PC-3 (cell line): Measurements from ENCODE around the gene GLRA2. TPM values are rescaled to one million over a fixed set of nuclear protein-coding genes. Genes with fewer than 3 reads are reported as not detected.

Experiments
- ATAC-seq: fragments of 200-7000 bp; cut with Tn5 transposase; 2 replicates; pipeline ENCODE4 v1.9.1; 2020; ENCODE audit warnings: mild to moderate bottlenecking, moderate library complexity
- BruUV-seq: library from RNA; stranded (reverse); fragments of 400-500 nt; replicated peaks from 2 replicates; lab custom pipeline; 2021; lab: Mats Ljungman, UMichigan
- CTCF ChIA-PET: fragments of 300-600 bp; sonication (Branson Sonifier 250); formaldehyde crosslinking; loops from one replicate; lab custom pipeline; 2022; ENCODE audit warnings: antibody characterized with exemption; lab: Charles Lee
- POLR2A ChIA-PET: fragments of 300-600 bp; sonication (Branson Sonifier 250); formaldehyde crosslinking; loops from one replicate; lab custom pipeline; 2022; ENCODE audit warnings: antibody characterized with exemption; ENCODE audit not compliant: unreplicated experiment; lab: Charles Lee
- DNase-seq: peaks from one replicate; pipeline ENCODE4 v3.0.0-alpha.2; 2015
- H2AFZ ChIP-seq: fragments of 300-600 bp; sonication (generic); 2 replicates; pipeline ENCODE4 v1.6.0; 2016; ENCODE audit warnings: antibody characterized with exemption, low read length
- H3F3A ChIP-seq: fragments of 300-600 bp; sonication (generic); one replicate; pipeline ENCODE4 v1.6.0; 2017; ENCODE audit warnings: antibody characterized with exemption, low read length, control low read depth, mild to moderate bottlenecking; ENCODE audit not compliant: unreplicated experiment
- H3K27ac ChIP-seq: fragments of 300-600 bp; sonication (generic); 2 replicates; pipeline ENCODE4 v1.5.1; 2016; ENCODE audit warnings: mild to moderate bottlenecking, low read length
- H3K27me3 ChIP-seq: fragments of 300-600 bp; sonication (generic); 2 replicates; pipeline ENCODE4 v1.6.1; 2016; ENCODE audit warnings: low read length, mixed read lengths
- H3K36me3 ChIP-seq: fragments of 300-600 bp; sonication (generic); 2 replicates; pipeline ENCODE4 v1.6.1; 2016; ENCODE audit warnings: low read depth, mixed run types, low read length, mixed read lengths
- H3K4me1 ChIP-seq: fragments of 300-600 bp; sonication (generic); 2 replicates; pipeline ENCODE4 v1.5.1; 2016; ENCODE audit warnings: low read length; ENCODE audit not compliant: insufficient read depth
- H3K4me2 ChIP-seq: fragments of 300-600 bp; sonication (generic); 2 replicates; pipeline ENCODE4 v1.6.0; 2016; ENCODE audit warnings: low read length
- H3K4me3 ChIP-seq: fragments of 300-600 bp; sonication (generic); 2 replicates; pipeline ENCODE4 v1.5.1; 2016; ENCODE audit warnings: mild to moderate bottlenecking, low read length, mixed read lengths
- H3K79me2 ChIP-seq: fragments of 300-600 bp; sonication (generic); 2 replicates; pipeline ENCODE4 v1.6.1; 2017; ENCODE audit warnings: low read length, mixed read lengths
- H3K9ac ChIP-seq: fragments of 300-600 bp; sonication (generic); 2 replicates; pipeline ENCODE4 v1.6.0; 2016; ENCODE audit warnings: mild to moderate bottlenecking, low read length
- H3K9me2 ChIP-seq: fragments of 300-600 bp; sonication (generic); replicated peaks from 2 replicates; pipeline ENCODE4 v1.6.1; 2016; ENCODE audit warnings: mixed run types, low read length, mixed read lengths
- H3K9me3 ChIP-seq: fragments of 300-600 bp; sonication (generic); 2 replicates; pipeline ENCODE4 v1.6.1; 2016; ENCODE audit warnings: low read length, mixed read lengths
- H4K20me1 ChIP-seq: fragments of 300-600 bp; sonication (generic); 2 replicates; pipeline ENCODE4 v1.6.1; 2016; ENCODE audit warnings: low read length, mixed read lengths
- EZH2 ChIP-seq: fragments of 300-600 bp; sonication (generic); IDR thresholded peaks from one replicate; pipeline ENCODE4 v1.6.1; 2017; ENCODE audit warnings: antibody characterized with exemption, mild to moderate bottlenecking, low read length; ENCODE audit not compliant: unreplicated experiment
- EZH2phosphoT487 ChIP-seq: fragments of 300-600 bp; sonication (generic); IDR thresholded peaks from 2 replicates; pipeline ENCODE4 v1.6.1; 2018; ENCODE audit warnings: mild to moderate bottlenecking, antibody characterized with exemption, low read length, borderline replicate concordance
- intact Hi-C: fragments of 100-400 bp; cut with micrococcal nuclease; formaldehyde crosslinking; loops from 2 replicates; pipeline ENCODE4 v1.9.0; 2023
- total RNA-seq: library from RNA; depleted of rRNA; stranded (reverse); fragments of >200 nt; gene quantifications from 2 replicates; pipeline ENCODE4 v1.2.3, GENCODE V29; 2014
- TF ChIP-seq, protein P1 (sequence below): fragments of 300-600 bp; sonication (generic); conservative IDR thresholded peaks from 2 replicates; pipeline ENCODE4 v1.5.1; 2017; ENCODE audit warnings: antibody characterized with exemption, low read depth, mild to moderate bottlenecking, low read length

Gene GLRA2
- total RNA-seq, 1 experiment from 2014 or later = not detected

- Histone ChIP-seq H3K27ac (no peak overlapping the region), H4K20me1 (no peaks in the 10 kb centered on the region), H3K9ac (no peak overlapping the region), H3K9me3 (no peaks in the 10 kb centered on the region), H3K4me1 (no peaks in the 10 kb centered on the region), H3K27me3 (no peaks in the 10 kb centered on the region), H3K36me3 (no peaks in the 10 kb centered on the region), H2AFZ (no peak overlapping the region), H3K4me2 (no peak overlapping the region), H3K79me2 (no peaks in the 10 kb centered on the region), H3K4me3 (no peak overlapping the region), H3K9me2 (no peaks in the 10 kb centered on the region), H3F3A (no peaks in the 10 kb centered on the region)
- BruUV-seq = no TSS peak
- DNase-seq (no peak), ATAC-seq (no peak)
- TF ChIP-seq EZH2 (no peak), EZH2phosphoT487 (no peak)
- TF ChIP-seq, protein P1, sequence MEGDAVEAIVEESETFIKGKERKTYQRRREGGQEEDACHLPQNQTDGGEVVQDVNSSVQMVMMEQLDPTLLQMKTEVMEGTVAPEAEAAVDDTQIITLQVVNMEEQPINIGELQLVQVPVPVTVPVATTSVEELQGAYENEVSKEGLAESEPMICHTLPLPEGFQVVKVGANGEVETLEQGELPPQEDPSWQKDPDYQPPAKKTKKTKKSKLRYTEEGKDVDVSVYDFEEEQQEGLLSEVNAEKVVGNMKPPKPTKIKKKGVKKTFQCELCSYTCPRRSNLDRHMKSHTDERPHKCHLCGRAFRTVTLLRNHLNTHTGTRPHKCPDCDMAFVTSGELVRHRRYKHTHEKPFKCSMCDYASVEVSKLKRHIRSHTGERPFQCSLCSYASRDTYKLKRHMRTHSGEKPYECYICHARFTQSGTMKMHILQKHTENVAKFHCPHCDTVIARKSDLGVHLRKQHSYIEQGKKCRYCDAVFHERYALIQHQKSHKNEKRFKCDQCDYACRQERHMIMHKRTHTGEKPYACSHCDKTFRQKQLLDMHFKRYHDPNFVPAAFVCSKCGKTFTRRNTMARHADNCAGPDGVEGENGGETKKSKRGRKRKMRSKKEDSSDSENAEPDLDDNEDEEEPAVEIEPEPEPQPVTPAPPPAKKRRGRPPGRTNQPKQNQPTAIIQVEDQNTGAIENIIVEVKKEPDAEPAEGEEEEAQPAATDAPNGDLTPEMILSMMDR = no peak
- POLR2A ChIA-PET = no interaction called here
- intact Hi-C loops = no loop called here
- CTCF ChIA-PET = no interaction called here
Observed at GRCh38 chrX:14729058-14729457, 199.7 kb downstream of the GLRA2 start.

GRCh38 chrX:14738643-14739042 lies 209.3 kb downstream of the GLRA2 start:
- Histone ChIP-seq H3K4me2 (no peak overlapping the region), H3K36me3 (no peaks in the 10 kb centered on the region), H3K4me3 (no peak overlapping the region), H3K79me2 (no peaks in the 10 kb centered on the region), H3K9me2 (no peaks in the 10 kb centered on the region), H2AFZ (no peak overlapping the region), H3F3A (no peaks in the 10 kb centered on the region), H3K27ac (no peak overlapping the region), H4K20me1 (no peaks in the 10 kb centered on the region), H3K4me1 (no peaks in the 10 kb centered on the region), H3K9me3 (no peaks in the 10 kb centered on the region), H3K9ac (no peak overlapping the region), H3K27me3 (no peaks in the 10 kb centered on the region)
- intact Hi-C loops = no loop called here
- ATAC-seq (no peak), DNase-seq (no peak)
- no TSS peak for BruUV-seq
- CTCF ChIA-PET = no interaction called here
- no peak for TF ChIP-seq EZH2phosphoT487
- no peak for TF ChIP-seq EZH2
- TF ChIP-seq, protein P1 = no peak
- POLR2A ChIA-PET = no interaction called here

DNA sequence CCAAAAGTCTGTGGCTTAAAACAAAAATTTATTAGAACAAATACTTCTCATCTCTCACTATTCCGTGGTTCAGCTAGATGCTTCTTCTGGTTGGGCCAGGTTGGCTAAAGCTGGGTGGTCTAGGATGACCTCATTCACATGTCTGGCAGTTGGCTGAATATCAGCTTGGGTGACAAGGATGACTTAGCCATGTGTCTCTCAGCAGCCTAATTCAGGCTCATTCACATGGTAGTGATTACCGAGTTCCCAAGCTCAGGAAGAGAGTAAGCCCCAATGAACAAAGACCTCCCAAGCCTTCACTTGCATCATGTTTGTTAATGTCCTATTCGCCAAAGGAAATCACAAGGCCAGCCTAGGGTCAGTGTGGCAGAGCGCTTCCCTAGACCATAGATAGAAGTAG lies 224.1 kb downstream of the GLRA2 start:
- no TSS peak for BruUV-seq
- no peaks in the 10 kb centered on the region for H3K4me1 ChIP-seq
- H3F3A ChIP-seq = no peaks in the 10 kb centered on the region
- H3K9me3 ChIP-seq = no peaks in the 10 kb centered on the region
- TF ChIP-seq, protein P1 = no peak
- TF ChIP-seq EZH2 = no peak
- no peak for TF ChIP-seq EZH2phosphoT487
- POLR2A ChIA-PET = no interaction called here
- no peak for DNase-seq
- CTCF ChIA-PET = no interaction called here
- no peak overlapping the region for H3K9ac ChIP-seq
- intact Hi-C loops = no loop called here
- no peak overlapping the region for H3K4me2 ChIP-seq
- H3K27me3 ChIP-seq = no peaks in the 10 kb centered on the region
- H4K20me1 ChIP-seq = no peaks in the 10 kb centered on the region
- H3K9me2 ChIP-seq = no peaks in the 10 kb centered on the region
- no peaks in the 10 kb centered on the region for H3K79me2 ChIP-seq
- no peak overlapping the region for H3K27ac ChIP-seq
- no peak overlapping the region for H3K4me3 ChIP-seq
- H2AFZ ChIP-seq = no peak overlapping the region
- no peaks in the 10 kb centered on the region for H3K36me3 ChIP-seq
- no peak for ATAC-seq
